HepG2 (cell line): ENCODE measurements around the gene EIF5. TPM values are rescaled to one million over a fixed set of nuclear protein-coding genes. Genes with fewer than 3 reads are reported as not detected.
A peak's percentile ranks its signal among the peaks of the same experiment; 100 is the strongest.

Source experiments
- ATAC-seq: fragments of 200-7000 bp; cut with Tn5 transposase; 3 replicates; pipeline ENCODE4 v1.9.1; 2020; ENCODE audit warnings: mild to moderate bottlenecking, moderate library complexity
- BruUV-seq: library from RNA; stranded (reverse); fragments of 400-500 nt; replicated peaks from 2 replicates; lab custom pipeline; 2021; lab: Mats Ljungman, UMichigan
- CTCF ChIA-PET: fragments of 300-600 bp; formaldehyde crosslinking; extraction: SDS; loops from one replicate; lab custom pipeline; 2021; ENCODE audit warnings: low total read pairs, inconsistent platforms, low intra/inter-chr PET ratio; lab: Yijun Ruan, JAX
- POLR2A ChIA-PET: fragments of 350-600 bp; sonication (Branson Sonifier 250); formaldehyde crosslinking; loops from one replicate; lab custom pipeline; 2020; ENCODE audit warnings: antibody characterized with exemption, inconsistent platforms; lab: Yijun Ruan, JAX
- DNase-seq: peaks from one replicate; pipeline ENCODE4 v3.0.0-alpha.2; 2015; ENCODE audit warnings: low spot score
- FAIRE-seq: peaks from 3 replicates; lab custom pipeline; 2011; peaks lifted over from hg19 to GRCh38; lab: Jason Lieb, UNC
- H2AFZ ChIP-seq: one replicate; pipeline ENCODE4 v1.6.1; 2011; ENCODE audit warnings: low read length, inconsistent platforms
- H3K27ac ChIP-seq: fragments of 300-600 bp; 3 replicates; pipeline ENCODE4 v1.8.0; 2011; ENCODE audit warnings: mixed run types, mild to moderate bottlenecking, mixed read lengths, low read length, inconsistent platforms; ENCODE audit not compliant: insufficient read depth; ENCODE audit errors: extremely low read length
- H3K27me3 ChIP-seq, 2 experiments: fragments of 200-600 bp in 1 of 2; 2 replicates in 1 of 2; 3 replicates in 1 of 2; pipeline versions ENCODE4 v1.6.0 to v1.8.0; 2011; ENCODE audit warnings: low read length in 2 of 2, mild to moderate bottlenecking in 2 of 2, moderate library complexity in 2 of 2, inconsistent platforms in 1 of 2; ENCODE audit not compliant: insufficient read depth in 2 of 2, control insufficient read depth in 1 of 2
- H3K36me3 ChIP-seq, 2 experiments: fragments of 200-600 bp in 1 of 2; replicated peaks in 1 of 2; 2 replicates in 1 of 2; 3 replicates in 1 of 2; pipeline versions ENCODE4 v1.5.1 to v1.8.0; 2011; ENCODE audit warnings: low read length in 2 of 2, inconsistent platforms in 1 of 2; ENCODE audit not compliant: insufficient read depth in 2 of 2, control insufficient read depth in 1 of 2
- H3K4me1 ChIP-seq: 2 replicates; pipeline ENCODE4 v1.5.1; 2012; ENCODE audit warnings: low read length, inconsistent platforms; ENCODE audit not compliant: insufficient read depth
- H3K4me2 ChIP-seq: 2 replicates; pipeline ENCODE4 v1.6.0; 2011; ENCODE audit warnings: low read depth, low read length, inconsistent platforms
- H3K4me3 ChIP-seq, 3 experiments: fragments of 200-600 bp in 1 of 3; sonication (generic), shearing (Covaris generic) in 1 of 3; replicated peaks in 1 of 3; 2 replicates each; pipeline ENCODE4 v1.5.1; 2011 to 2016; ENCODE audit warnings: low read length in 3 of 3, inconsistent platforms in 2 of 3, low read depth in 2 of 3, mild to moderate bottlenecking in 2 of 3, control low read depth in 1 of 3, mixed read lengths in 1 of 3; ENCODE audit not compliant: insufficient read depth in 1 of 3
- H3K79me2 ChIP-seq: one replicate; pipeline ENCODE4 v1.6.1; 2011; ENCODE audit warnings: low read length, inconsistent platforms; ENCODE audit not compliant: insufficient read depth
- H3K9ac ChIP-seq: 2 replicates; pipeline ENCODE4 v1.6.0; 2011; ENCODE audit warnings: mild to moderate bottlenecking, low read depth, low read length, inconsistent platforms; ENCODE audit not compliant: insufficient read depth
- H3K9me3 ChIP-seq: 2 replicates; pipeline ENCODE4 v1.5.1; 2012; ENCODE audit warnings: mild to moderate bottlenecking, low read length
- H4K20me1 ChIP-seq: 2 replicates; pipeline ENCODE4 v1.6.0; 2011; ENCODE audit warnings: inconsistent platforms, mild to moderate bottlenecking, low read length, moderate library complexity; ENCODE audit not compliant: insufficient read depth
- FOSL2 ChIP-seq: sonication (generic); formaldehyde crosslinking; IDR thresholded peaks from 2 replicates; pipeline ENCODE4 v1.4.0; 2020; ENCODE audit warnings: missing genetic modification reagents
- FOXA3 ChIP-seq: IDR thresholded peaks from 2 replicates; pipeline ENCODE4 v1.6.1; 2016; ENCODE audit warnings: missing genetic modification reagents, missing compliant biosample characterization
- SAP130 ChIP-seq: IDR thresholded peaks from 2 replicates; pipeline ENCODE4 v1.6.1; 2016; ENCODE audit warnings: low read depth
- in situ Hi-C: cut with HindIII; loops from 2 replicates; pipeline ENCODE4 v1.10.0; 2017; ENCODE audit warnings: low pct_unique_long_range_greater_than_20kb; ENCODE audit not compliant: extremely low pct_ligation_motif_present
- intact Hi-C: fragments of 100-400 bp; cut with micrococcal nuclease; formaldehyde crosslinking; loops from one replicate; pipeline ENCODE4 v1.10.0; 2022; ENCODE audit not compliant: unreplicated experiment
- polyA plus RNA-seq, 8 experiments: library from polyadenylated mRNA; depleted of rRNA in 3 of 8; stranded (reverse) in 7 of 8; unstranded in 1 of 8; fragments of >200 nt; fragmentation: Illumina TruSeq in 4 of 8; extraction: Trizol in 4 of 8; gene quantifications; 2 replicates each; pipeline versions ENCODE4 v1.2.1 to v1.2.3, GENCODE V29; 2011 to 2016; ENCODE audit warnings: low read depth in 4 of 8, missing spikeins in 1 of 8, mixed read lengths in 1 of 8; ENCODE audit not compliant: insufficient read depth in 1 of 8
- total RNA-seq, 5 experiments: library from RNA; depleted of rRNA; stranded (reverse); fragments of >200 nt; fragmentation: Illumina TruSeq; extraction: Trizol; gene quantifications; 2 replicates each; pipeline ENCODE4 v1.2.3, GENCODE V29; 2016; ENCODE audit warnings: low read depth in 1 of 5
- TF ChIP-seq, protein P1 (sequence below), 2 experiments: sonication (generic) in 1 of 2; formaldehyde crosslinking in 1 of 2; IDR thresholded peaks; 2 replicates each; pipeline versions ENCODE4 v1.4.0 to v1.6.1; 2018 to 2020; ENCODE audit warnings: missing genetic modification reagents in 2 of 2, borderline replicate concordance in 1 of 2, low read depth in 1 of 2, mild to moderate bottlenecking in 1 of 2, missing biosample characterization in 1 of 2
- TF ChIP-seq, protein P2 (sequence below): sonication (generic); formaldehyde crosslinking; IDR thresholded peaks from 2 replicates; pipeline ENCODE4 v1.4.0; 2020; ENCODE audit warnings: mild to moderate bottlenecking, missing genetic modification reagents

EIF5 gene
- total and polyA plus RNA-seq, 2 of the 13 experiments (the other 11 are each of a cell fraction or from before 2014, with no cell fraction given): 189 to 281 TPM

DNA sequence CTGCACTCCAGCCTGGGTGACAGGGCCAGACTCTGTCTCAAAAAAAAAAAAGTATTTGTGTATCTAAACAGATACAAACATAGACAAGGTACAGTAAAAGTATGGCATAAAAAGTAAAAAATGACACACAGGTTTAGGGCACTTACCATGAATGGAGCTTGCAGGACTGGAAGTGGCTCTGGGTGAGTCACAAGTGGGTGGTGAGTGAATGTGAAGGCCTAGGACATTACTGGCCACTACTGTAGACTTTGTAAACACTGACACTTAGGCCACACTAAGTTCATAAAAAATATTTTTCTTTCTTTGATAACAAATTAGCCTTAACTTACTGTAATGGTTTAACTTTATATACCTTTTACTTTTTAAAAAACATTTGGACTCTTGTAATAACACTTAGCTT lies 38.0 kb upstream of the EIF5 start:
- Histone ChIP-seq H2AFZ (no peak overlapping the region), H3K36me3 (no peaks in the 10 kb centered on the region), H3K27ac (no peak overlapping the region), H3K4me3 (no peak overlapping the region), H3K27me3 (peaks cover 1 to 25% of the 10 kb centered on the region in 2 experiments; a peak in 3 of 5 replicates), H3K4me2 (no peak overlapping the region), H3K79me2 (no peaks in the 10 kb centered on the region), H4K20me1 (no peaks in the 10 kb centered on the region), H3K9ac (no peak overlapping the region), H3K9me3 (no peaks in the 10 kb centered on the region), H3K4me1 (no peaks in the 10 kb centered on the region)
- ChIA-PET POLR2A (no interaction called here), CTCF (no interaction called here)
- in situ Hi-C loops: no loop called here
- DNase-seq (peak; percentile 46), FAIRE-seq (no peak), ATAC-seq (no peak)
- intact Hi-C loops: loop anchor here (2.0 kb wide), 1 partner anchor 95 kb away; no protein-coding TSS in a partner anchor
- BruUV-seq: no TSS peak
- peak; percentile 69 for TF ChIP-seq FOSL2
- TF ChIP-seq, protein P1, sequence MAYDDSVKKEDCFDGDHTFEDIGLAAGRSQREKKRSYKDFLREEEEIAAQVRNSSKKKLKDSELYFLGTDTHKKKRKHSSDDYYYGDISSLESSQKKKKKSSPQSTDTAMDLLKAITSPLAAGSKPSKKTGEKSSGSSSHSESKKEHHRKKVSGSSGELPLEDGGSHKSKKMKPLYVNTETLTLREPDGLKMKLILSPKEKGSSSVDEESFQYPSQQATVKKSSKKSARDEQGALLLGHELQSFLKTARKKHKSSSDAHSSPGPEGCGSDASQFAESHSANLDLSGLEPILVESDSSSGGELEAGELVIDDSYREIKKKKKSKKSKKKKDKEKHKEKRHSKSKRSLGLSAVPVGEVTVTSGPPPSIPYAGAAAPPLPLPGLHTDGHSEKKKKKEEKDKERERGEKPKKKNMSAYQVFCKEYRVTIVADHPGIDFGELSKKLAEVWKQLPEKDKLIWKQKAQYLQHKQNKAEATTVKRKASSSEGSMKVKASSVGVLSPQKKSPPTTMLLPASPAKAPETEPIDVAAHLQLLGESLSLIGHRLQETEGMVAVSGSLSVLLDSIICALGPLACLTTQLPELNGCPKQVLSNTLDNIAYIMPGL (CRISPR knock-in tag; IDR thresholded peaks at IDR 0.05; ENCODE audit: borderline replicate concordance in 1 of 2, low read depth in 1 of 2): no peak
- TF ChIP-seq FOXA3: 0 out of 2 replicates have a peak, but pooled peaks have one; percentile 25
- TF ChIP-seq, protein P2, sequence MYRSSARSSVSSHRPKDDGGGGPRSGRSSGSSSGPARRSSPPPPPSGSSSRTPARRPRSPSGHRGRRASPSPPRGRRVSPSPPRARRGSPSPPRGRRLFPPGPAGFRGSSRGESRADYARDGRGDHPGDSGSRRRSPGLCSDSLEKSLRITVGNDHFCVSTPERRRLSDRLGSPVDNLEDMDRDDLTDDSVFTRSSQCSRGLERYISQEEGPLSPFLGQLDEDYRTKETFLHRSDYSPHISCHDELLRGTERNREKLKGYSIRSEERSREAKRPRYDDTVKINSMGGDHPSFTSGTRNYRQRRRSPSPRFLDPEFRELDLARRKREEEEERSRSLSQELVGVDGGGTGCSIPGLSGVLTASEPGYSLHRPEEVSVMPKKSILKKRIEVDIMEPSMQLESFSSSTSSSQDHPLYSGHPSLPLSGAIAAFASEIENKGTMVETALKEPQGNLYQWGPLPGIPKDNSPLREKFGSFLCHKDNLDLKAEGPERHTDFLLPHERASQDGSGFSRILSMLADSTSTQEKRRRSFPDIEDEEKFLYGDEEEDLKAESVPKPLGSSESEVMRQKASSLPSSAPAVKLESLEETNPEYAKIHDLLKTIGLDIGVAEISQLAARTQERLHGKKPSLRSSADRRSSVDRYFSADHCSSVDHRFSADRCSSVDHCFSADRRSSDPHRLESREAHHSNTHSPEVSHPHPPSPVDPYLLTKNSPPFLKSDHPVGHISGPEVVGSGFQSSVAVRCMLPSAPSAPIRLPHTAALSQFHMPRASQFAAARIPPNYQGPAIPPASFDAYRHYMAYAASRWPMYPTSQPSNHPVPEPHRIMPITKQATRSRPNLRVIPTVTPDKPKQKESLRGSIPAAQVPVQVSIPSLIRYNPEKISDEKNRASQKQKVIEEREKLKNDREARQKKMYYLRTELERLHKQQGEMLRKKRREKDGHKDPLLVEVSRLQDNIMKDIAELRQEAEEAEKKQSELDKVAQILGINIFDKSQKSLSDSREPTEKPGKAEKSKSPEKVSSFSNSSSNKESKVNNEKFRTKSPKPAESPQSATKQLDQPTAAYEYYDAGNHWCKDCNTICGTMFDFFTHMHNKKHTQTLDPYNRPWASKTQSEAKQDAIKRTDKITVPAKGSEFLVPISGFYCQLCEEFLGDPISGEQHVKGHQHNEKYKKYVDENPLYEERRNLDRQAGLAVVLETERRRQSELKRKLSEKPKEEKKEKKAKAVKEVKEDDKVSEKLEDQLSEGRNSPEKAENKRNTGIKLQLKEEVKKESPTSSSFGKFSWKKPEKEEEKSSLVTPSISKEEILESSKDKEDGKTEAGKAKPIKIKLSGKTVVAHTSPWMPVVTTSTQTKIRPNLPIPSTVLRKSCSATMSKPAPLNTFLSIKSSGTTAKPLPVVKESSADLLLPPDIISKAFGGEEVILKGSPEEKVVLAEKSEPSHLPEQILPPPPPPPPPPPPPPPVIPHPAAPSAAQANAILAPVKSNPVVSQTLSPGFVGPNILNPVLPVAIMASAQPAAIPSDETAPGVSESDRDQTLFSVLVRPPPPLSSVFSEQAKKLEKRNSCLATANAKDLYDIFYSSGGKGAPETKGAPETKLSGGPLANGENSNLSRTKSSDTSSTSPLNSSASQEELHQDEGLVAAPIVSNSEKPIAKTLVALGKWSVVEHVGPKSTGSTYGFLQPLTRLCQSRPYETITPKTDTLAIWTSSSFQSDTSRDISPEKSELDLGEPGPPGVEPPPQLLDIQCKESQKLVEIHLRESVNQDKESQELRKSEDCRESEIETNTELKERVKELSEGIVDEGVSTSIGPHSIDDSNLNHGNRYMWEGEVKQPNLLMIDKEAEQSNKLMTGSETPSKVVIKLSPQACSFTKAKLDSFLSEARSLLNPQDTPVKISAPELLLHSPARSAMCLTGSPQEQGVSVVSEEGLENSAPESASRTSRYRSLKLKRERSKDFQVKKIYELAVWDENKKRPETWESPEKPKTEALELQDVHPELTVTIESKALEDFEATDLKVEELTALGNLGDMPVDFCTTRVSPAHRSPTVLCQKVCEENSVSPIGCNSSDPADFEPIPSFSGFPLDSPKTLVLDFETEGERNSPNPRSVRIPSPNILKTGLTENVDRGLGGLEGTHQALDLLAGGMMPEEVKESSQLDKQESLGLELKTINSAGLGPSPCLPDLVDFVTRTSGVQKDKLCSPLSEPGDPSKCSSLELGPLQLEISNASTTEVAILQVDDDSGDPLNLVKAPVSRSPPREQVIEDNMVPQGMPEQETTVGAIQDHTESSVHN (CRISPR knock-in tag): no peak
- 0 out of 2 replicates have a peak, but pooled peaks have one; percentile 26 for TF ChIP-seq SAP130 (CRISPR knock-in tag)
